ENCODE results near the gene KAT8.
"Not testable (repeated sequence)": the region's sequence is repeated elsewhere in the genome, so short reads cannot be mapped to it uniquely, and the experiment has no call there.

Gene KAT8

DNA sequence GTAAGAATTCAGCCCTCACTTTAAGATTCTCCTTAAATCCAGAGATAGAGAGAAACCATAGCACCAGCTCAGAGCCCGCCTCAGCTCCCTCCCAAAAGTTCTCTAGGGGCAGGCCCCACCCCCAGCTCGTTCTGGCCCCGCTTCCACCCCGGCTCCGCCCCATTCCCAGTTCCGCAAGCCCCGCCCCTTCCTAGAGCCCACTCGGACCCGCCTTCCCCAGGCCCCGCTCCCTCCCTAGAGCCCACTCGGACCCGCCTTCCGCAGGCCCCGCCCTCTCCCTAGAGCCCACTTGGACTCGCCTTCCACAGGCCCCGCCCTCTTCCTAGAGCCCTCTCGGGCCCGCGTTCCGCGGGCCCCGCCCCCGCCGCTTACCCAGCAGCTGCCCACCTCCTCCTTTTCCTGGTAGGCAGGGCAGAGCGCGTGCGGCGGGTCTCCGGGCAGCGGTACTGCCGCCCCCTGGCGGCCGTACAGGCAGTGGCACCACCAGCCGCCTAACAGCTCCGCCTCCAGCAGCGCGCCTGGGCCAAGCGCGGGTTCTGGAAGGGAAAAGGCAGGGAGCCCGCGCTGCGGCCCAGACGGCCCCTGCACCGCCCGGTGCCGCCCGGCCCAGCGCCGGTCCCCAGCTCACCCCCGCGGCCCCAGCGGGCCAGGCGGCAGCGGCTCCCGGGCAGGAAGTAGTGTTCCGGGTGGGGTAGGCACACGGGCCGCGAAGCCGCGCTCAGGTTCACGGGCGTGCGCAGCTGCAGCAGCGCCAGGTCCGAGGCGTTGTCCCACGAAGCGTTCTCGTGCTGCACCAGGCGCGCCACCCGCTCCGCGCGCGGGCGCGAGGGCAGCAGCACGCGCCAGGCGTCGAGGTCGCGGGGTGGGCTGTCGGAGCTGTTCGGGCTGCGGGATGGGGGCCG, 24.9 kb downstream of the KAT8 start:
- in situ Hi-C loops (cut with MboI; ENCODE audit: low pct_unique_long_range_greater_than_20kb, low sequenced_read_pairs): no loop called here
- DNase-seq: peak; percentile 99

GRCh38 chr16:31143011-31143693, 25.7 kb downstream of the KAT8 start:
- in situ Hi-C loops (cut with MboI; ENCODE audit: low pct_unique_long_range_greater_than_20kb, low sequenced_read_pairs): no loop called here
- DNase-seq: no peak

DNA sequence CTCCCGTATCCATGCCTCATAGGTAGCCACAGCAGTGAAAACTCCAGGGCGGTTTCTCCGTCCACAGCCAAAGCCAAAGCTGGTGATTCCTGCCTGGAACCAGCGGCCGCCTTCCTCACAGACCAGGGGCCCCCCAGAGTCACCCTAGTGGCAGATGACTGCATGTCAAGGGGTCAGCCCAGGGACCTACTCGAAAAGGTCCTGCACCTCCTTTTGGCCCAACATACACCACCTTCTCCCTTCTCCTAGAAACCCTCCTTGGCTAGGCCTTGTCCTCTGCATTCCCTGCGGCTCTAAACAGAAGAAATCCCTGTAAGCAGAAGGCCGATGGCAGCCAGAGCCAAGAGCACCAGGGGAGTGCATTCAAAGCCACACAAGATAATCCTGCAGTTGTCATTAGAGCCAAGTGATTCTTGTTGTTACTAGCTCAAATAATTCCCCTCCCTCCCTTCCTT, 26.3 kb downstream of the KAT8 start:
- DNase-seq: no peak
- in situ Hi-C loops (cut with MboI; ENCODE audit: low pct_unique_long_range_greater_than_20kb, low sequenced_read_pairs): no loop called here

DNA sequence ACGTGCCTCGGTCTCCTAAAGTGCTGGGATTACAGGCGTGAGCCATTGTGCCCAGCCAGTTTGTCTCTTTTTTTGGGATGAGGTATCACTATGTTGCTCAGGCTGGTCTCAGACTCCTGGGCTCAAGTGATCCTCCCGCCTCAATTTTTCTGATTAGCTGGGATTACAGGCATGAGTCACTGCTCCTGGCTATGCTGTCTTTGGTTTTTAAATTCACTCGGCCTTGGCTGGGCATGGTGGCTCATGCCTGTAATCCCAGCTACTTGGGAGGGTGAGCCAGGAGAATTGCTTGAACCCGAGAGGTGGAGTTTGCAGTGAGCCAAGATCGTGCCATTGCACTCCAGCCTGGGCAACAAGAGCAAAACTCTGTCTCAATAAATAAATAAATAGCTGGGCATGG, 27.0 kb downstream of the KAT8 start:
- DNase-seq; in situ Hi-C loops (cut with MboI; ENCODE audit: low pct_unique_long_range_greater_than_20kb, low sequenced_read_pairs): not testable (repeated sequence)

- no peak for DNase-seq
- in situ Hi-C loops (cut with MboI; ENCODE audit: low pct_unique_long_range_greater_than_20kb, low sequenced_read_pairs): no loop called here
These were observed 28.0 kb downstream of the KAT8 start for GRCh38 chr16:31145398-31145990.

GRCh38 chr16:31147574-31147973, 30.1 kb downstream of the KAT8 start:
- in situ Hi-C loops (cut with MboI; ENCODE audit: low pct_unique_long_range_greater_than_20kb, low sequenced_read_pairs): no loop called here
- no peak for DNase-seq

DNA sequence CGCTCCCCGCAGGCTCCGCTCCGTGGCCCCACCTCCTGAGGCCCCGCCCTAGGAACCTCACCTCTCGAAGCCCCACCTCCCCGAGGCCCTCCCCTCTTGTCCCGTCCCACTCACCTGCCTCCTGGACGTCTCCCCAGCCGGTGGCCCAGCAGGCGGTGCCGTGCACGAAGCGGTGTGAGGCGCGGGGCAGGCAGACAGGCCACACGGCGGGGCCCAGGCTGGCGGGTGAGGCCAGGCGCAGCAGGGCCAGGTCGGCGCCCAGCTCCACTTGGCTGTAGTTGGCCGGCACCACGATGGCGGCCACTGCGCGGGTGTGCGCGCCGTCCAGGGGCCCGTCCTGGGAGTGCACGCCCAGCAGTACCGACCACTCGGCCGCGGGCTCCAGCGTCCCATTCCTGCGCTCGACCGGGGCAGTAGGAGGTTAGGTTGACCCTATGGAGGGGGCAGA, 30.8 kb downstream of the KAT8 start:
- DNase-seq: no peak
- in situ Hi-C loops (cut with MboI; ENCODE audit: low pct_unique_long_range_greater_than_20kb, low sequenced_read_pairs): no loop called here

DNA sequence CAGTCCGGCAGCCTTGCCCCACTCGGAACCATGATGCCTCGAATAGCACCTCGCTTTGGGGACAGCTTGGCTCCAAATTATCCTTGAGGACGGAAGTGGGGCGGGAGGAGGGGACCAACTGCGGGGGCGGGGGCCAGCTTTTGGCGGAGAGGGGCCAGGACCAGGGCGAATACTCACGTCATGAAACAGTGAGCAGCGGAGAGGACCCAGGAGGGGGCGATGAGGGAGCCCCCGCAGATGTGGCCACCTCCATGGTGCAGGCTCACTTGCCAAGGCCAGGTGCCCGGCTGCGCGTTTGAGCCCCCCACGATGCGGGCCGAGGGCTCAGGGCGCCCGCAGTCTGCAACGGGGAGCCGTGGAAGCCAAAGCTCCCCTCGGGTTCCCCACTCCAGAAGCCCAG, 31.4 kb downstream of the KAT8 start:
- in situ Hi-C loops (cut with MboI; ENCODE audit: low pct_unique_long_range_greater_than_20kb, low sequenced_read_pairs): no loop called here

DNA sequence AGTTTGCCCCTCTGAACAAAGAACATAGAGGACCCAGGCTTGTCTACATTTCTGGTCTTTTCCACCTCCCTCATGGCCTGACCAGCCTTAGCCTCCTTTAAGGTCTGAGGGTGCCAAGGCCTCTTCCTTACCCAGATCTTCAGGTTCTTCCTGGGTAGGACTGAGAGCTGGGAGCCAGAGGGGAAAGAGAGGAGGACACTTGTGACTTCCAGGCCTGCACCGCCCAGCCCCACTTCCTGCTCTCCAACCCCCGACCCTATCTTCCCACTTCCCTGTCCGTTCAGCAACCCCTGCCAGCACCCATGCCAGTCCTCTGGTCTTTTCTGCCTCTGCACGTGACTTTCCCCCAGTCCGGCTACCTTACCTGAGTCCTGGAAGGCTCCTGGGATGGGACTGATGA, 31.9 kb downstream of the KAT8 start:
- DNase-seq: no peak
- in situ Hi-C loops (cut with MboI; ENCODE audit: low pct_unique_long_range_greater_than_20kb, low sequenced_read_pairs): no loop called here

More for the DNA sequence above, 31.4 kb downstream of the KAT8 start:
- no peak for DNase-seq

DNA sequence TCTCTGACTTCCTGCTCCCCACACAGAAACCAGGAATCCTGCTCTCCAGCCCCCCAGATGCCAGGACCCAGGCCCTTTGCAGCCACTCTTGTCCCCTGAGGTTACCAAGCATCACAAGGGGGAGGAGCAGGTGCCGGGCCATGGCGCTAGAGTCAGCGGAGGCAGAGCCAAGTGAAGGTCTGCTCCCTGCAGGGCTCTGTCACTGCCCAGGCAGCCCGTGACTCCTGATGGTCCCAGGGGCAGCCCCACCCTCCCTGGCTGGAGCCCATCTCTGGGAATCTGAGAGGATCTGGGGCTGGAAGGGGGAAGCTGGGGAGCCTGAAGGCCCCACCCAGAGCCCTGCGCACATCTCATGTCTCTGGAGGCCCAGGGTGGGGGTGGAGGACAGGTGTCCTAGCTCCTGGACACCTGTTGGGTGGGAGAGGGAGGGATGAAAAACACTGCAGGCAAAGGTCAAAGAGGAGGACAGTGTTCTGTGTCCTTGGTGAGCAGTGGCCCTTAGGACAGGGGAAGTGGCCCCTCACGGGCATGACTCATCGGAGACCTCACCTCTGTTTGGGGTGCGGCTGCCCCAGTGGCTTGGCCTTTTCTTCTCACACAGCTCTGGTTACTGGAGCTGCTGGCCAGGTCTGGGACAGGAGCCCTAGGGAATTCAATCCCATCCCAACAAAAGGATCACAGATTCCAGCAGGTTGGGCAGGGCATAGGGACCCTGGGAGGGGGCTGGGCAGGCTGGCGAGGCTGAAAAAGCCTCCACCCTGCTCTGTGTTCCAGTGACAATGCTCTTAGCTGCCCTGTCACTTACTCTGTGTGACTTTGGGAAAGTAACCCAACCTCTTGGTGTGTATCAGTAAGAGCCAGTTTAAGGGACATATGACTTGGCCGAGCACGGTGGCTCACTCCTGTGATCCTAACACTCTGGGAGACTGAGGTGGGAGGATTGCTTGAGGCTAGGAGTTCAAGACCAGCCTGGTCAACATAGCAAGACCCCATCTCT, 32.7 kb downstream of the KAT8 start, which contains the start of gene PRSS36:
TSS of gene PRSS36 (minus strand) at position 173 of the 997 bp plus-strand sequence. CDS start at position 142, 31 bp downstream.
- in situ Hi-C loops (cut with MboI; ENCODE audit: low pct_unique_long_range_greater_than_20kb, low sequenced_read_pairs): no loop called here
- DNase-seq: no peak

GRCh38 chr16:31150976-31151375, 33.5 kb downstream of the KAT8 start:
- in situ Hi-C loops (cut with MboI; ENCODE audit: low pct_unique_long_range_greater_than_20kb, low sequenced_read_pairs): not testable (repeated sequence)
- DNase-seq: peak; percentile 51

DNA sequence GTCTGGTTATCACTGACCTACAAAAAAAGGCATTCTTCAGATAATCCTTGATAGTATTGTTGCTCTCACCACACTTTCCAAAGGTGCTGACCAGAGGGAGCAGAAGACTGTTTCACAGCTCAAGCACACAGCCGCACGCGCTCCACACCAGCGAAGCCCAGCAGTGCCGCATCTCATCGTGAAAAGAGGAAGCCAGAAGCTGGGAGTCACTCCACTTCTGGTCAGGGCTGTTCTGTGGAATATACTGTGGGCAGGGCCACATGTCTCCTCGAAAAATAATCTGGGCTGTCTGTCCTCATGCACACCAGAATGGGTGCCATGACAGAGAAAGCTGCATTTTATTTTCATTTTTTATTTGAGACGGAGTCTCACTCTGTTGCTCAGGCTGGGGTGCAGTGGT, 39.7 kb downstream of the KAT8 start:
- in situ Hi-C loops (cut with MboI; ENCODE audit: low pct_unique_long_range_greater_than_20kb, low sequenced_read_pairs): no loop called here
- peak; percentile 71 for DNase-seq

GRCh38 chr16:31167315-31167714, 49.9 kb downstream of the KAT8 start:
- DNase-seq: no peak
- in situ Hi-C loops (cut with MboI; ENCODE audit: low pct_unique_long_range_greater_than_20kb, low sequenced_read_pairs): no loop called here

GRCh38 chr16:31168848-31169247, 51.4 kb downstream of the KAT8 start:
- DNase-seq: no peak
- in situ Hi-C loops (cut with MboI; ENCODE audit: low pct_unique_long_range_greater_than_20kb, low sequenced_read_pairs): no loop called here

GRCh38 chr16:31170048-31170447, 52.6 kb downstream of the KAT8 start:
- DNase-seq; in situ Hi-C loops (cut with MboI; ENCODE audit: low pct_unique_long_range_greater_than_20kb, low sequenced_read_pairs): not testable (repeated sequence)

GRCh38 chr16:31177136-31177535, 59.7 kb downstream of the KAT8 start:
- peak; percentile 73 for DNase-seq
- in situ Hi-C loops (cut with MboI; ENCODE audit: low pct_unique_long_range_greater_than_20kb, low sequenced_read_pairs): no loop called here

GRCh38 chr16:31179219-31179746, 61.8 kb downstream of the KAT8 start:
- in situ Hi-C loops (cut with MboI; ENCODE audit: low pct_unique_long_range_greater_than_20kb, low sequenced_read_pairs): no loop called here
- DNase-seq: no peak

- in situ Hi-C loops (cut with MboI; ENCODE audit: low pct_unique_long_range_greater_than_20kb, low sequenced_read_pairs): no loop called here
- DNase-seq: peak; percentile 91
These were observed 62.4 kb downstream of the KAT8 start, which contains the start of gene FUS for GRCh38 chr16:31179747-31180459. TSS of gene FUS (plus strand) at chr16:31180139. CDS start at chr16:31180215, 76 bp downstream.
